ENCODE data around the gene NECAB3. TPM values are rescaled to one million over a fixed set of nuclear protein-coding genes. Genes with fewer than 3 reads are reported as not detected.
A peak's percentile ranks its signal among the peaks of the same experiment; 100 is the strongest.

The NECAB3 gene
- total RNA-seq, 1 donor from 2014 or later, result 18.2 TPM

DNA sequence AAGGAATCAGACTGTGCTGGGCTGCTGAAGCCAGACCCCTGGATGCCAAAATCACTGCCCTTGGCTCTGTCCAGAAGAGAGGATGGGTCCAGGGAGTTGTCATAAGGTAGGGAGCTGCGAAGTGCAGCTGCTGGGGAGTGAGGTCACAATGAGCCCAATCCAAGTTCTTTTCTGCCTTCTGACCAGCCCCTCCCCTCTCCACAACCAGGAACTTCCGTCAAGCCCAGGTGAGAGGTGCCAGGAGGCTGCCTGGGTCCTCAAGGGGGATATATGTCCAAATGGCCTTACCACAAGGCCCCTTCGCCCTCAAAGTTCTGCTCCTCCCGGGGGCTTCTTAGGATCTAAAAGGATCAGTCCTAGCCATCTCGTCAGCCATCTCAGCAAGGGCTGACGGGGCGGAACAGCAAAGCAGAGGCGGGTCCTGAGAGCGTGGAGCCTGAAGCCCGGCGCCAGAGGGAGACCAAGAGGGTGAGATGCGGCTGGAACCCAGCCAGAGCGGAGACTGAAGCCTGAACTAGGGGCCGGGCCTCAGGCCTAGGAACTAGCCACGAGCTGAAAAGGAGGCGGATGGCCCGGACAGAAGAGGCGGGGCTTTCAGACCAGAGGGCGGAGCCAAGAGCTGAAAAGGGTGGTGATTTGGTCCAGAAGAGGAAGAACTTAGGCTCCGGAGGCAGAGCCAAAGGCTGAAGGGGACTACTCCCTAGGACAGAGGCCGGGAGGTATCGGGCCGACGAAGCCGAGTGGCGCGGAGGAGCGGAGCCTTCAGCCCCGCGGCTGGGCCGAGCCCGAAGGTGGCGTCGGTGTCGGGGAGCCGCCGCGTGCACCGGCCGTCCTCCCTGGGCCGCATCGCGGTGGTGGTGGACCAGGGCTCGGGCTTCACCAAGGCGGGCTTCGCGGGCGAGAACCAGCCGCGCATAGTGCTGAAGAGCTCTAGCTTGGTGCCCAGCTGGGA is 7.7 kb downstream of the NECAB3 start, which contains the start of gene ACTL10:
Gene ACTL10 (plus strand): TSS at position 651 of the 952 bp plus-strand sequence. CDS start 555 bp downstream, outside the sequence.
- DNase-seq (ENCODE audit: extremely low read depth, low read depth, low spot score), result peak; percentile 84

- no peak for DNase-seq (ENCODE audit: extremely low read depth, low read depth, low spot score)
Measured at GRCh38 chr20:33664762-33665144, 9.5 kb downstream of the NECAB3 start.

DNA sequence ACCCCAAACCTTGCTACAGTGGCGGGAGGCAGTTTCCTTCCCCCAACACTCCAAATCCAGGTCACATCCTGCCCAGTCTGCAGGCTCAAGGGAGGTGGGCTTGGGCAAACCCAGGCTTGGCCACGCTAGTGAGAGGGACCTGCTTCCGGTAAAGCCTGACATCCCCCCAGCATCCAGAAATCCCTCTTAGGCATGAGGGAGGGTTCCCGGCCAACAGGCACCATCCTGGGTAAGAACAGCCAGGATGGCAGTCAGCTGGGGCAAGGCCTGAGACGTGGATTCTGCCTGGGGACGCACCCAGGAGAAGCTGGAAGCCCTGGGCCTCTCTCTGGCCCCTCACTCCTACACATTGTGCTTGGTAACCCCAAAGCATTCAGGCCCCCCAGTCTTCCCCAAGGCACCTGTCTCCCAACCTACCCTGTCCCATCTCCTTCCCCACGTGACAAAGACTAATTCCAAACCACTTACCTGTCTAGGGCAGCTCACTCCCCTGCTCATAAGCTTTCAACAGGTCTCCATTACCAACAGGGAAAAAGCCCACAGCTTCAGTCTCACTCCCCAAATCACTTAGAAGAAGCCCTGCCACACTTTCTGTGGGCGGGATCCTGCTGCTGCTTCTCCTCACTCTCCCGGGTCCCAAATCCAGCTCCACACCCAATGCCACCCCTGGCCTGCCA is 10.0 kb downstream of the NECAB3 start:
- no peak for DNase-seq (ENCODE audit: extremely low read depth, low read depth, low spot score)

DNA sequence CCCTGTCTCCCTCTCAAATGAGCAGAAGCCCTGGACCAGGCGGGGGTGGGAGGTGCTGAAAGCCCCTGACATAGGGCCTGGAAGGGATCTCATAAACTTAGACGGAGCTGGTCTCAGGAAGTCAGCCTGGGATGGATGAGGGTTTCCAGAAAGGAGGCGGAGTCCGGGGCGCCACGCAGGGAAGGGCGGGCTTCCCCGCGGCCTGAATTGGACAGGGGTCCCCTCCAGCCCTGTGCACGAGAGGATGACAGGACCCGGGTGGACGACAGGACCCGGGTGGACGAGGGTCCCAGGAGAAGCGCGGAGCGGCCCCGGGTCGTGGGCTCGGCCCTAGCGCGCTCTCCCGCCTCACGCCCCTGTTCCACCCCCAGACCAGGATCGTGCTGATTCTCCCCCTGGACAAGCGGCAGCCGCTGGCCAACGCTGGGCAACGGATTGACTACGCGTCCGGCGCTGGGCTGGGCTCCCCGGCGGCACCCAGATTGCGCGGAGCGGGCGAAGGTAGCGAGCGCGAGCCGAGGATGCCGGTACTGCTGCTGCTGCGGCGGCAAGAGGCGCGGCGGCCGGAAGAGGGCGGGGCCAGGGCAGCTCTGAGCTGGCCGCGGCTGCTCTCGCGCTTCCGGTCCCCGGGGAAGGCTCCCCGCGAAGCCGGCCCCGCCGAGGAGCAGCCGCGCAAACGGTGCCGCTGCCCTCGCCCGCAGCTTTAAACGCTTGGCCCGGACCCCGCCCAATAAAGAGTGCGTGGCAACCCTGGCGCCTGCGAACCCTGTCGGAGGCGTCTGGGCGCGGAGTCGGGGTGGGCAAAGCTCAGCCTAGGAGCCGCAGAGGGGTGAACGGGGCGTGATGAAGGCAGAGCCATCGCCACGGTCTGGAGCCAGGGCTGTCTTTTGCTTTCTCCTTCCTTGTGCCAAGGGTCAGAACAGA is 10.8 kb downstream of the NECAB3 start:
- no peak for DNase-seq (ENCODE audit: extremely low read depth, low read depth, low spot score)

GRCh38 chr20:33662172-33662571 is 12.1 kb downstream of the NECAB3 start, which contains the start of gene C20orf144:
TSS of gene C20orf144 (plus strand) at chr20:33662327. CDS start at chr20:33662346, 19 bp downstream.
- no peak for DNase-seq (ENCODE audit: extremely low read depth, low read depth, low spot score)

- no peak for DNase-seq (ENCODE audit: extremely low read depth, low read depth, low spot score)
Measured at GRCh38 chr20:33660685-33661058, 13.6 kb downstream of the NECAB3 start.

GRCh38 chr20:33660035-33660684 is 14.1 kb downstream of the NECAB3 start:
- DNase-seq (ENCODE audit: extremely low read depth, low read depth, low spot score), result no peak

- no peak for DNase-seq (ENCODE audit: extremely low read depth, low read depth, low spot score)
Measured at GRCh38 chr20:33659341-33660034, 14.7 kb downstream of the NECAB3 start.

DNA sequence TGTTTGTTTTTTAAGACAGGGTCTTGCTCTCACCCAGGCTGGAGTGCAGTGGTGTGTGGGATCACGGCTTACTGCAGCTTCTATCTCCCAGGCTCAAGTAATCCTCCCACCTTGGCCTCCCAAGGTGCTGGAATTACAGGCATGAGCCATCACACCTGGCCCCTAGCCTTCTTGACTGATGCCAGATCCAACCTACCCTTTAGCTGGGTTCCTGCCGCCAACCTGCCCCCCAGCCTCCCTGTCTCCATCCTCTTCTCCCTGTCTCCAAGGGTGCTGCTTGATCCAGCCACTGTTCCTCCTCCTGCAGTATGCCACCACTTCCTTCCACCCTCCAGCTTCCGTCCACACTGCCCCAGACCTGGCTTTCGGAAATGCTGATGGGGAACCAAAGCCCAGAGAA is 15.3 kb downstream of the NECAB3 start:
- DNase-seq (ENCODE audit: extremely low read depth, low read depth, low spot score), result no peak

DNA sequence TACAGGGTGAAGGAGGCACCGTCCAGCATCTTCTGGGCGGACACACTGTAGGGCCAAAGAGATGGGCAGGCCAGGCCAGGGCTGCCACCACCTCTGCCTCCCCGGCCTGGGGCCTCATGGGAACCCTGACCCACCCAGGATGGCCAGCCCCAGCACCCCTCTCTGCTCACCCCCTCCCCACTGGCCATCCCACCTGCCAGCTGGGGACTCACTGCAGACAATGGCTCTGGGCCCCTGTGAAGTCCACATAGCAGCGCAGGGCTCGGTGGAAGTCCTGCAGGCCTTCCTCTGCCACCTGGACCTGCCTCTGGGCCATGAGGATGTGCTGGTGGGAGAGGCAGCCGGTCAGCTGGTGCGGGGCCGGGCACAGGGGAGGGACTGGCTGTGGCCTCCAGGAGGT is 15.7 kb downstream of the NECAB3 start:
- no peak for DNase-seq (ENCODE audit: extremely low read depth, low read depth, low spot score)

DNA sequence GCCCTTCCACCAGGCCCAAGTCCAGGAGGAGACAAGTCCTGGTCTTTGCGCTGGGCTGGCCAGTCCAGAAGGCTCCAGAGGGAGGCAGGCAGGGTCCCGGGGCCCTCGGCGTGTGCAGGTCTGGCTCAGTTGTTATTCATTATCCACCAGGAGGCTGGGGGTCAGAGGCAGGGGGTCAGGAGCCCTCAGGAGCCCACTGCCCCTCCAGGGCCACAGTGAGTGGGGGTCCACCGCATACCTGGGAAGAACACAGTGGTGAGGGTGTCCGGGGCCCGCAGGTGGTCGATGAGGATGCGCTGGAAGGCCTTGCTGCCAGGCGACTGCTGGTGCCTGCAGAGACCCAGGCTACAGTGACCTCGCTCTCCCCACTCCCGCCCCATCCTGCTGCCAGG is 16.5 kb downstream of the NECAB3 start:
- DNase-seq (ENCODE audit: extremely low read depth, low read depth, low spot score), result no peak

- no peak for DNase-seq (ENCODE audit: extremely low read depth, low read depth, low spot score)
Measured at GRCh38 chr20:33656783-33657703, 17.2 kb downstream of the NECAB3 start.

- no peak for DNase-seq (ENCODE audit: extremely low read depth, low read depth, low spot score)
Measured at GRCh38 chr20:33656010-33656782, 18.0 kb downstream of the NECAB3 start.

GRCh38 chr20:33655164-33655563 is 19.1 kb downstream of the NECAB3 start:
- no peak for DNase-seq (ENCODE audit: extremely low read depth, low read depth, low spot score)

GRCh38 chr20:33654680-33655161 is 19.5 kb downstream of the NECAB3 start:
- DNase-seq (ENCODE audit: extremely low read depth, low read depth, low spot score), result no peak

DNA sequence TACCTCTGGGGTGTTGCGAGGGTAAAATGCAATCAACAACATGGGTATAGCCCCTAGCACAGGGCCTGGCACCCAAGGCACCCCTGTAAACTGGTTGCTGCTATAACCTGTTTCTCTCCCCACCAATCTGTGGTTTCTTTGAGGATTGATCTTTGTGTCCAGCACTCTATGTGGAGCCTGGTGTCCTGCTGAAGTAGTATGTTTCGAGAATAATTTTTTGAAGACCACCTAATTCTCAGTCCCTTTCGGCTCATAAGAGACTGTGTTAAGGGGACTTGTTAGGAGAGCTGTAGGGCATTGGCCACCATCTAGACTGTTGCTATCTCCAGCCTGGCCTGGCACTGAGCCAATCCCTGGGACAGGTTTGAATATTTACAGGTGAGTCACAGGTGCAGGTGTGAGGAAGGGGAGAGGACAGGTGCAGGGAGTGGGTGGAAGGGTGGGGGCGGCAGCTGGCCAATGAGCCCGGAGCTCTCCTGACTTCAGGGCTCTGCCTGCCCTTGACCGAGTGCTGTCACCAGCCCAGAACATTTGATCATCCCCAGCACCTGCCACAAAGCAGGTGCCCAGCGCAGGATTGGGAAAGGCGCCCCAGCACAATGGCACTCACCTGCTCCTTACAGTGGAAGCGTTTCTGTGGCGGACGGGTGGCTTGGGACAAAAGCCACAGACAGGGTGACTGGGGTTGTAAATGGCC is 20.2 kb downstream of the NECAB3 start:
- no peak for DNase-seq (ENCODE audit: extremely low read depth, low read depth, low spot score)

All from glomerular endothelial cell (primary cell).